ENCODE results near the gene PRR19.
A peak's percentile ranks its signal among the peaks of the same experiment; 100 is the strongest.

Gene PRR19

GRCh38 chr19:42289556-42290041, 12.3 kb upstream of the PRR19 start (continued):
- TF ChIP-seq CSRNP3 (CRISPR knock-in tag; IDR thresholded peaks at IDR 0.05) (no peak), ZNF8 (CRISPR knock-in tag; IDR thresholded peaks at IDR 0.05) (no peak), BACH2 (CRISPR knock-in tag; IDR thresholded peaks at IDR 0.05; ENCODE audit: borderline replicate concordance) (no peak), ISL1 (CRISPR knock-in tag; IDR thresholded peaks at IDR 0.05) (no peak), GLIS3 (CRISPR knock-in tag; IDR thresholded peaks at IDR 0.05) (no peak)

- TF ChIP-seq ZC3H10 (CRISPR knock-in tag; IDR thresholded peaks at IDR 0.05), result no peak
- TF ChIP-seq ARNTL (CRISPR knock-in tag; IDR thresholded peaks at IDR 0.05; ENCODE audit: borderline replicate concordance, low read depth), result no peak
- TF ChIP-seq POU6F1 (CRISPR knock-in tag; IDR thresholded peaks at IDR 0.05; ENCODE audit: borderline replicate concordance, low read depth), result no peak
- TF ChIP-seq SNAI2 (CRISPR knock-in tag; IDR thresholded peaks at IDR 0.05), result no peak
- TF ChIP-seq BACH2 (CRISPR knock-in tag; IDR thresholded peaks at IDR 0.05; ENCODE audit: borderline replicate concordance), result no peak
- no peak for TF ChIP-seq PATZ1 (CRISPR knock-in tag; IDR thresholded peaks at IDR 0.05; ENCODE audit: borderline replicate concordance)
- ATAC-seq, result no peak
Observed at GRCh38 chr19:42290136-42290522, 11.8 kb upstream of the PRR19 start.

- TF ChIP-seq ARNTL (CRISPR knock-in tag; IDR thresholded peaks at IDR 0.05; ENCODE audit: borderline replicate concordance, low read depth), result no peak
- no peak for TF ChIP-seq RARB (CRISPR knock-in tag; IDR thresholded peaks at IDR 0.05)
- TF ChIP-seq ESRRG (CRISPR knock-in tag; IDR thresholded peaks at IDR 0.05), result no peak
- TF ChIP-seq CREB5 (CRISPR knock-in tag; IDR thresholded peaks at IDR 0.05; ENCODE audit: low read depth), result no peak
- TF ChIP-seq CSDC2 (CRISPR knock-in tag; IDR thresholded peaks at IDR 0.05), result no peak
- peak; percentile 72 for ATAC-seq
Observed at GRCh38 chr19:42290523-42291434, 11.2 kb upstream of the PRR19 start.

GRCh38 chr19:42291435-42291810, 10.5 kb upstream of the PRR19 start:
- ATAC-seq, result no peak
- TF ChIP-seq CSRNP3 (CRISPR knock-in tag; IDR thresholded peaks at IDR 0.05) (no peak), ISL1 (CRISPR knock-in tag; IDR thresholded peaks at IDR 0.05) (no peak), ZC3H10 (CRISPR knock-in tag; IDR thresholded peaks at IDR 0.05) (no peak), TCF4 (CRISPR knock-in tag; IDR thresholded peaks at IDR 0.05; ENCODE audit: borderline replicate concordance) (no peak), RARB (CRISPR knock-in tag; IDR thresholded peaks at IDR 0.05) (no peak), GLIS3 (CRISPR knock-in tag; IDR thresholded peaks at IDR 0.05) (no peak), PPARA (CRISPR knock-in tag; IDR thresholded peaks at IDR 0.05; ENCODE audit: borderline replicate concordance) (no peak), POU6F1 (CRISPR knock-in tag; IDR thresholded peaks at IDR 0.05; ENCODE audit: borderline replicate concordance, low read depth) (no peak), TSHZ2 (CRISPR knock-in tag; IDR thresholded peaks at IDR 0.05) (no peak), ZFP30 (CRISPR knock-in tag; IDR thresholded peaks at IDR 0.05) (no peak), OSR1 (CRISPR knock-in tag; IDR thresholded peaks at IDR 0.05) (no peak), TOX (CRISPR knock-in tag; IDR thresholded peaks at IDR 0.05; ENCODE audit: borderline replicate concordance) (no peak)

Measured in SK-N-SH treated with all-trans-retinoic acid at 6 μM for 48 hours (cell line).